IMR-90 (cell line): Measurements from ENCODE around the gene DNAH8. TPM values are rescaled to one million over a fixed set of nuclear protein-coding genes. Genes with fewer than 3 reads are reported as not detected.

ENCODE experiments used
- ATAC-seq: fragments of 200-7000 bp; cut with Tn5 transposase; 2 replicates; pipeline ENCODE4 v1.9.1; 2020; ENCODE audit warnings: low read depth, mild to moderate bottlenecking, moderate library complexity
- BruUV-seq: library from RNA; stranded (reverse); fragments of 400-500 nt; replicated peaks from 2 replicates; lab custom pipeline; 2021; lab: Mats Ljungman, UMichigan
- CTCF ChIA-PET: fragments of 300-600 bp; formaldehyde crosslinking; extraction: SDS; loops from one replicate; lab custom pipeline; 2021; ENCODE audit warnings: antibody characterized with exemption; lab: Yijun Ruan, JAX
- POLR2A ChIA-PET: fragments of 300-600 bp; sonication (Branson Sonifier 250); formaldehyde crosslinking; loops from one replicate; lab custom pipeline; 2022; ENCODE audit warnings: antibody characterized with exemption; ENCODE audit not compliant: unreplicated experiment; lab: Charles Lee
- DNase-seq: peaks from one replicate; pipeline ENCODE4 v3.0.0; 2013
- H2AFZ ChIP-seq: replicated peaks from 2 replicates; pipeline ENCODE3; 2013; ENCODE audit warnings: low read length, mild to moderate bottlenecking; ENCODE audit not compliant: poor library complexity
- H2AK5ac ChIP-seq: 2 replicates; pipeline ENCODE4 v1.6.1; 2013; ENCODE audit warnings: low read depth, low read length, inconsistent platforms
- H2AK9ac ChIP-seq: replicated peaks from 2 replicates; pipeline ENCODE3; 2013; ENCODE audit warnings: mild to moderate bottlenecking, low read depth, low read length, moderate library complexity; ENCODE audit not compliant: poor library complexity
- H2BK120ac ChIP-seq: 2 replicates; pipeline ENCODE4 v1.6.1; 2013; ENCODE audit warnings: low read depth, low read length, inconsistent platforms
- H2BK15ac ChIP-seq: 3 replicates; pipeline ENCODE4 v1.6.1; 2013; ENCODE audit warnings: low read depth, low read length, inconsistent platforms
- H2BK20ac ChIP-seq: 2 replicates; pipeline ENCODE4 v1.6.1; 2013; ENCODE audit warnings: low read depth, mild to moderate bottlenecking, inconsistent platforms, low read length, moderate library complexity
- H2BK5ac ChIP-seq: 2 replicates; pipeline ENCODE4 v1.6.1; 2013; ENCODE audit warnings: mild to moderate bottlenecking, low read depth, low read length, inconsistent platforms; ENCODE audit not compliant: poor library complexity, severe bottlenecking
- H3K14ac ChIP-seq: replicated peaks from 2 replicates; pipeline ENCODE4 v1.6.1; 2013; ENCODE audit warnings: low read depth, low read length, inconsistent platforms
- H3K18ac ChIP-seq: 2 replicates; pipeline ENCODE4 v1.6.1; 2013; ENCODE audit warnings: low read depth, low read length, control low read depth
- H3K23ac ChIP-seq: 2 replicates; pipeline ENCODE4 v1.6.1; 2013; ENCODE audit warnings: low read depth, low read length, inconsistent platforms
- H3K27ac ChIP-seq: 2 replicates; pipeline ENCODE4 v1.5.1; 2013; ENCODE audit warnings: mild to moderate bottlenecking, control low read depth, low read length; ENCODE audit not compliant: insufficient read depth
- H3K27me3 ChIP-seq: 2 replicates; pipeline ENCODE4 v1.6.1; 2013; ENCODE audit warnings: low read length; ENCODE audit not compliant: control insufficient read depth, insufficient read depth
- H3K36me3 ChIP-seq: 2 replicates; pipeline ENCODE4 v1.6.1; 2013; ENCODE audit warnings: low read length, mixed read lengths; ENCODE audit not compliant: control insufficient read depth, insufficient read depth
- H3K4ac ChIP-seq: 2 replicates; pipeline ENCODE4 v1.6.1; 2013; ENCODE audit warnings: low read depth, low read length, inconsistent platforms
- H3K4me1 ChIP-seq: 2 replicates; pipeline ENCODE4 v1.6.1; 2013; ENCODE audit warnings: low read length, mixed read lengths; ENCODE audit not compliant: control insufficient read depth, insufficient read depth
- H3K4me2 ChIP-seq: 2 replicates; pipeline ENCODE4 v1.6.1; 2013; ENCODE audit warnings: low read depth, mild to moderate bottlenecking, control low read depth, low read length, moderate library complexity
- H3K4me3 ChIP-seq: 2 replicates; pipeline ENCODE4 v1.5.1; 2013; ENCODE audit warnings: low read depth, mild to moderate bottlenecking, control low read depth, low read length, moderate library complexity; ENCODE audit not compliant: insufficient read depth
- H3K56ac ChIP-seq: 2 replicates; pipeline ENCODE4 v1.6.1; 2013; ENCODE audit warnings: low read length, inconsistent platforms; ENCODE audit not compliant: insufficient read depth; ENCODE audit errors: extremely low read depth
- H3K79me1 ChIP-seq, 2 experiments: 2 replicates each; pipeline ENCODE4 v1.6.1; 2013; ENCODE audit warnings: low read length in 2 of 2, inconsistent platforms in 1 of 2, low read depth in 1 of 2
- H3K9ac ChIP-seq: 2 replicates; pipeline ENCODE4 v1.6.1; 2013; ENCODE audit warnings: low read depth, low read length, control low read depth
- H3K9me1 ChIP-seq: 2 replicates; pipeline ENCODE4 v1.6.1; 2013; ENCODE audit warnings: low read length, inconsistent platforms; ENCODE audit not compliant: insufficient read depth
- H3K9me3 ChIP-seq: 2 replicates; pipeline ENCODE4 v1.6.1; 2013; ENCODE audit warnings: low read length; ENCODE audit not compliant: control insufficient read depth, insufficient read depth
- H4K20me1 ChIP-seq: 2 replicates; pipeline ENCODE4 v1.6.1; 2013; ENCODE audit warnings: low read length, inconsistent platforms; ENCODE audit not compliant: insufficient read depth
- H4K5ac ChIP-seq: 2 replicates; pipeline ENCODE4 v1.6.1; 2013; ENCODE audit warnings: mild to moderate bottlenecking, low read depth, low read length, control low read depth
- H4K8ac ChIP-seq, 2 experiments: 2 replicates each; pipeline ENCODE4 v1.6.1; 2013; ENCODE audit warnings: low read depth in 2 of 2, low read length in 2 of 2, control low read depth in 1 of 2, inconsistent platforms in 1 of 2
- H4K91ac ChIP-seq: 2 replicates; pipeline ENCODE4 v1.6.1; 2013; ENCODE audit warnings: low read depth, low read length, inconsistent platforms; ENCODE audit not compliant: insufficient read depth
- FOS ChIP-seq: fragments of 150-350 bp; IDR thresholded peaks from 2 replicates; pipeline ENCODE4 v1.6.1; 2016; ENCODE audit warnings: low read depth, low read length
- MAZ ChIP-seq: IDR thresholded peaks from 2 replicates; pipeline ENCODE4 v1.6.1; 2012; ENCODE audit warnings: low read depth, mild to moderate bottlenecking, low read length, improper control_type of control experiment, moderate library complexity, borderline replicate concordance
- MXI1 ChIP-seq: IDR thresholded peaks from 2 replicates; pipeline ENCODE4 v1.6.1; 2012; ENCODE audit warnings: low read depth, mild to moderate bottlenecking, low read length, moderate library complexity, borderline replicate concordance
- NFE2L2 ChIP-seq: fragments of 150-350 bp; IDR thresholded peaks from 2 replicates; pipeline ENCODE4 v1.6.1; 2016; ENCODE audit warnings: low read depth, mild to moderate bottlenecking, low read length
- RFX5 ChIP-seq: IDR thresholded peaks from 2 replicates; pipeline ENCODE4 v1.8.0; 2012; ENCODE audit warnings: low read depth, mild to moderate bottlenecking, low read length, moderate library complexity
- WGBS, 2 experiments: methylation state at CpG; one replicate each; pipeline versions ENCODE4 v1.1.5 to v1.1.7; 2013; ENCODE audit warnings: missing lambda C conversion rate in 2 of 2; ENCODE audit not compliant: insufficient read length in 1 of 2; ENCODE audit errors: extremely low coverage in 2 of 2; 5-methylcytosine and 5-hydroxymethylcytosine counted together
- dilution Hi-C: fragments of 300-500 bp; cut with HindIII; formaldehyde crosslinking; loops from one replicate; pipeline ENCODE4 v1.14.3; 2018; ENCODE audit warnings: low sequenced_read_pairs; ENCODE audit not compliant: unreplicated experiment
- in situ Hi-C: fragments of 300-500 bp; cut with MboI; formaldehyde crosslinking; loops from 3 replicates; pipeline ENCODE4 v1.14.3; 2019; ENCODE audit warnings: low sequenced_read_pairs, inconsistent platforms, mixed read lengths
- intact Hi-C: fragments of 100-400 bp; cut with micrococcal nuclease; formaldehyde crosslinking; loops from 2 replicates; pipeline ENCODE4 v1.10.0; 2022
- polyA plus RNA-seq, 3 experiments: library from polyadenylated mRNA; depleted of rRNA; stranded (reverse); fragments of >200 nt; gene quantifications; 2 replicates each; pipeline ENCODE4 v1.2.3, GENCODE V29; 2012; ENCODE audit warnings: low replicate concordance in 1 of 3
- total RNA-seq: library from RNA; depleted of rRNA; stranded (reverse); fragments of >200 nt; gene quantifications from 2 replicates; pipeline ENCODE4 v1.2.3, GENCODE V29; 2012
- TF ChIP-seq, protein P1 (sequence below): conservative IDR thresholded peaks from 2 replicates; pipeline ENCODE4 v1.5.1; 2012; ENCODE audit warnings: mild to moderate bottlenecking, low read depth, low read length, improper control_type of control experiment
- TF ChIP-seq, protein P2 (sequence below): fragments of 150-350 bp; IDR thresholded peaks from 2 replicates; pipeline ENCODE4 v1.6.1; 2016; ENCODE audit warnings: low read depth, mild to moderate bottlenecking, low read length, moderate library complexity, borderline replicate concordance

Gene DNAH8
- total and polyA plus RNA-seq, 2 of the 4 experiments (the other 2 are of a cell fraction): not detected

DNA sequence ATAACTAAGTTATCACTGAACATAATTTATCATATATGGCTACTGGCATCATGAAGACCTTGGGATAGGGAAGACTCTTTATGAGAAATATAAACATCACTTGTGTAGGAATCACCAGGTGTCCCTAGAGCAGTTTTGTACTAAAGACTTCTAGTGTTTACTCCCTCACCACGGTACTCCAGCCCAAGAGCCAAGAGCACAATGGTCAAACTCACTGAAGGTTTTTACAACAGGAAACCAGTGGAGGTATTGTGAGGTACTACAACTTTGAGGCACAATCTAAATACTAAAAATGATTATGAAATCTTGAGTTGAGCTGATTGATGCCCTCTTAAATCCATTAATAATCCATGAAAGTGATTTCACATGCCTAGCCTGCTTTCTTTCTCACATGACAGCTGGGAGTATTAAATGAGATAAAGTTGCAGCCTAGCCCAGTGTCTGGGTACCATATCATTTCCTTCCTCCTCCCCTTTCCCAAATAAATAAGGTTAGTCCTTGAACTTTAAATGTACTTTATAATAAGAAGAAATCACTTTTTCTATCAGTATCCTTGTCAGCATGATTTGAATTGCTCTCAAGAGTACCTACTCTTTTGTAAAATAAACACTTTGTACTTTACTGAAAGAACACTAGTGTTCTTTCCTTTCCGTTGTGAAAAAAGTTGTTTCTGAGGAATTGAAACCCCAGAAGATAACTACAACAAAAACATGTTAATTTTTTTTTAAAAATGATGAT, 38.7 kb upstream of the DNAH8 start:
- no peak overlapping the region for H3K27ac ChIP-seq
- H2AK9ac ChIP-seq: no peak overlapping the region
- H2BK15ac ChIP-seq: no peak overlapping the region
- H3K4me1 ChIP-seq: no peaks in the 10 kb centered on the region
- no peak overlapping the region for H3K23ac ChIP-seq
- H3K4me3 ChIP-seq: no peak overlapping the region
- no peak overlapping the region for H3K4me2 ChIP-seq
- no peak overlapping the region for H2BK120ac ChIP-seq
- no CpG with 5 or more reads among the region's 2 CpGs for WGBS, 2 experiments
- intact Hi-C loops (no loop called here), dilution Hi-C loops (no loop called here), in situ Hi-C loops (no loop called here)
- no peak overlapping the region for H3K14ac ChIP-seq
- DNase-seq (no peak), ATAC-seq (no peak)
- H3K36me3 ChIP-seq: peaks cover 12% of the 10 kb centered on the region
- H4K20me1 ChIP-seq: no peaks in the 10 kb centered on the region
- H3K79me1 ChIP-seq: no peaks in the 10 kb centered on the region; a peak in 1 of 4 replicates
- no peaks in the 10 kb centered on the region for H3K9me1 ChIP-seq
- H2BK20ac ChIP-seq: no peak overlapping the region
- no peak for TF ChIP-seq FOS
- TF ChIP-seq MXI1: no peak
- no peak for TF ChIP-seq NFE2L2
- TF ChIP-seq RFX5: no peak
- TF ChIP-seq, protein P1, sequence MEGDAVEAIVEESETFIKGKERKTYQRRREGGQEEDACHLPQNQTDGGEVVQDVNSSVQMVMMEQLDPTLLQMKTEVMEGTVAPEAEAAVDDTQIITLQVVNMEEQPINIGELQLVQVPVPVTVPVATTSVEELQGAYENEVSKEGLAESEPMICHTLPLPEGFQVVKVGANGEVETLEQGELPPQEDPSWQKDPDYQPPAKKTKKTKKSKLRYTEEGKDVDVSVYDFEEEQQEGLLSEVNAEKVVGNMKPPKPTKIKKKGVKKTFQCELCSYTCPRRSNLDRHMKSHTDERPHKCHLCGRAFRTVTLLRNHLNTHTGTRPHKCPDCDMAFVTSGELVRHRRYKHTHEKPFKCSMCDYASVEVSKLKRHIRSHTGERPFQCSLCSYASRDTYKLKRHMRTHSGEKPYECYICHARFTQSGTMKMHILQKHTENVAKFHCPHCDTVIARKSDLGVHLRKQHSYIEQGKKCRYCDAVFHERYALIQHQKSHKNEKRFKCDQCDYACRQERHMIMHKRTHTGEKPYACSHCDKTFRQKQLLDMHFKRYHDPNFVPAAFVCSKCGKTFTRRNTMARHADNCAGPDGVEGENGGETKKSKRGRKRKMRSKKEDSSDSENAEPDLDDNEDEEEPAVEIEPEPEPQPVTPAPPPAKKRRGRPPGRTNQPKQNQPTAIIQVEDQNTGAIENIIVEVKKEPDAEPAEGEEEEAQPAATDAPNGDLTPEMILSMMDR: no peak
- TF ChIP-seq, protein P2, sequence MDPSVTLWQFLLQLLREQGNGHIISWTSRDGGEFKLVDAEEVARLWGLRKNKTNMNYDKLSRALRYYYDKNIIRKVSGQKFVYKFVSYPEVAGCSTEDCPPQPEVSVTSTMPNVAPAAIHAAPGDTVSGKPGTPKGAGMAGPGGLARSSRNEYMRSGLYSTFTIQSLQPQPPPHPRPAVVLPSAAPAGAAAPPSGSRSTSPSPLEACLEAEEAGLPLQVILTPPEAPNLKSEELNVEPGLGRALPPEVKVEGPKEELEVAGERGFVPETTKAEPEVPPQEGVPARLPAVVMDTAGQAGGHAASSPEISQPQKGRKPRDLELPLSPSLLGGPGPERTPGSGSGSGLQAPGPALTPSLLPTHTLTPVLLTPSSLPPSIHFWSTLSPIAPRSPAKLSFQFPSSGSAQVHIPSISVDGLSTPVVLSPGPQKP: no peak
- TF ChIP-seq MAZ: no peak
- BruUV-seq: TSS peak; percentile 95
- H2AFZ ChIP-seq: no peak overlapping the region
- no peak overlapping the region for H3K4ac ChIP-seq
- POLR2A ChIA-PET: no interaction called here
- CTCF ChIA-PET: no interaction called here
- no peaks in the 10 kb centered on the region for H3K27me3 ChIP-seq
- no peak overlapping the region for H4K8ac ChIP-seq
- no peaks in the 10 kb centered on the region for H3K9me3 ChIP-seq
- H3K56ac ChIP-seq: no peak overlapping the region
- no peak overlapping the region for H4K5ac ChIP-seq
- no peak overlapping the region for H3K9ac ChIP-seq
- H3K18ac ChIP-seq: no peak overlapping the region
- H2BK5ac ChIP-seq: no peak overlapping the region
- H2AK5ac ChIP-seq: no peak overlapping the region
- no peak overlapping the region for H4K91ac ChIP-seq
